Smooth muscle cell (in vitro differentiated cells): ENCODE results near the gene BCAR3. TPM values are rescaled to one million over a fixed set of nuclear protein-coding genes. Genes with fewer than 3 reads are reported as not detected.

Experiments used
- DNase-seq: peaks from one replicate; lab custom pipeline; 2025; ENCODE audit not compliant: unreplicated experiment; lab: John Stamatoyannopoulos, UW
- H2AFZ ChIP-seq: fragments of 200-600 bp; sonication (generic); 2 replicates; pipeline ENCODE4 v1.6.0; 2016; ENCODE audit warnings: antibody characterized with exemption, low read depth, mild to moderate bottlenecking
- H3F3A ChIP-seq: fragments of 200-600 bp; sonication (generic); 2 replicates; pipeline ENCODE4 v1.6.0; 2017; ENCODE audit warnings: antibody characterized with exemption, low read depth
- H3K27ac ChIP-seq: fragments of 200-600 bp; sonication (generic); 2 replicates; pipeline ENCODE4 v1.5.1; 2016; ENCODE audit warnings: low read depth, mild to moderate bottlenecking
- H3K27me3 ChIP-seq: fragments of 200-600 bp; sonication (generic); 2 replicates; pipeline ENCODE4 v1.6.1; 2016; ENCODE audit warnings: low read depth, mild to moderate bottlenecking
- H3K36me3 ChIP-seq: fragments of 200-600 bp; sonication (generic); 2 replicates; pipeline ENCODE4 v1.5.1; 2016; ENCODE audit warnings: low read depth
- H3K4me1 ChIP-seq: fragments of 200-600 bp; sonication (generic); 2 replicates; pipeline ENCODE4 v1.5.1; 2016; ENCODE audit warnings: low read depth
- H3K4me2 ChIP-seq: fragments of 200-600 bp; sonication (generic); 2 replicates; pipeline ENCODE4 v1.6.0; 2016; ENCODE audit warnings: mild to moderate bottlenecking
- H3K4me3 ChIP-seq: fragments of 200-600 bp; sonication (generic); 2 replicates; pipeline ENCODE4 v1.5.1; 2016; ENCODE audit warnings: mild to moderate bottlenecking
- H3K79me2 ChIP-seq: fragments of 200-600 bp; sonication (generic); 2 replicates; pipeline ENCODE4 v1.6.0; 2016; ENCODE audit warnings: low read depth, mild to moderate bottlenecking
- H3K9ac ChIP-seq: fragments of 200-600 bp; sonication (generic); 2 replicates; pipeline ENCODE4 v1.6.0; 2016; ENCODE audit warnings: low read depth
- H3K9me3 ChIP-seq: fragments of 200-600 bp; sonication (generic); replicated peaks from 2 replicates; pipeline ENCODE4 v1.5.1; 2016; ENCODE audit warnings: low read depth
- H4K20me1 ChIP-seq: fragments of 200-600 bp; sonication (generic); 2 replicates; pipeline ENCODE4 v1.6.0; 2016; ENCODE audit warnings: low read depth
- CTCF ChIP-seq: fragments of 200-600 bp; sonication (generic); IDR thresholded peaks from 2 replicates; pipeline ENCODE4 v1.5.1; 2017; ENCODE audit warnings: borderline replicate concordance, mild to moderate bottlenecking, antibody characterized with exemption; ENCODE audit not compliant: insufficient read depth, poor library complexity, severe bottlenecking
- WGBS: methylation state at CpG from one replicate; pipeline ENCODE4 v1.1.7; 2016; ENCODE audit warnings: low lambda C conversion rate; 5-methylcytosine and 5-hydroxymethylcytosine counted together
- polyA plus RNA-seq: library from polyadenylated mRNA; unstranded; fragments of >200 nt; fragmentation: Nextera tagmentation; extraction: Ambion mirVana; gene quantifications from 2 replicates; pipeline ENCODE4 v1.2.1, GENCODE V29; 2016
- total RNA-seq: library from RNA; depleted of rRNA; stranded (reverse); fragments of >200 nt; gene quantifications from 2 replicates; pipeline ENCODE4 v1.2.3, GENCODE V29; 2014

The BCAR3 gene
- total and polyA plus RNA-seq, 2 experiments from 2014 or later = 21.4 to 24.9 TPM

- WGBS = 41% methylated on average over 15 of the region's 15 CpGs
- no peaks in the 10 kb centered on the region for H3K36me3 ChIP-seq
These were observed 114.2 kb downstream of the BCAR3 start for GRCh38 chr1:93567255-93567918.

GRCh38 chr1:93566227-93566626 is 115.4 kb downstream of the BCAR3 start:
- peaks cover 25% of the 10 kb centered on the region for H3F3A ChIP-seq
- WGBS = 60% methylated on average over 10 of the region's 10 CpGs
- no peaks in the 10 kb centered on the region for H3K9me3 ChIP-seq
- no peak for TF ChIP-seq CTCF
- DNase-seq = no peak
- H3K27ac ChIP-seq = peak overlapping the region; percentile 90
- no peaks in the 10 kb centered on the region for H3K36me3 ChIP-seq
- H3K4me3 ChIP-seq = no peak overlapping the region
- peaks cover 42% of the 10 kb centered on the region for H4K20me1 ChIP-seq
- H3K4me2 ChIP-seq = no peak overlapping the region
- H3K79me2 ChIP-seq = no peaks in the 10 kb centered on the region
- H3K9ac ChIP-seq = no peak overlapping the region
- H3K27me3 ChIP-seq = no peaks in the 10 kb centered on the region
- H2AFZ ChIP-seq = no peak overlapping the region
- H3K4me1 ChIP-seq = no peaks in the 10 kb centered on the region

More at GRCh38 chr1:93567255-93567918, 114.2 kb downstream of the BCAR3 start:
- peaks cover 25% of the 10 kb centered on the region for H3F3A ChIP-seq
- peak overlapping the region; percentile 90 for H3K27ac ChIP-seq
- no peaks in the 10 kb centered on the region for H3K27me3 ChIP-seq
- peak overlapping the region; percentile 45 for H3K9ac ChIP-seq
- H3K79me2 ChIP-seq = no peaks in the 10 kb centered on the region
- peak overlapping the region; percentile 25 for H3K4me2 ChIP-seq
- no peak for TF ChIP-seq CTCF
- no peaks in the 10 kb centered on the region for H3K4me1 ChIP-seq
- no peak overlapping the region for H2AFZ ChIP-seq
- H3K4me3 ChIP-seq = no peak overlapping the region
- DNase-seq = no peak
- no peaks in the 10 kb centered on the region for H3K9me3 ChIP-seq
- H4K20me1 ChIP-seq = peaks cover 42% of the 10 kb centered on the region

- H3K9me3 ChIP-seq = no peaks in the 10 kb centered on the region
- peaks cover 25% of the 10 kb centered on the region for H3F3A ChIP-seq
- no peaks in the 10 kb centered on the region for H3K4me1 ChIP-seq
- no peak overlapping the region for H2AFZ ChIP-seq
- H4K20me1 ChIP-seq = peaks cover 42% of the 10 kb centered on the region
- H3K9ac ChIP-seq = no peak overlapping the region
- H3K27ac ChIP-seq = peak overlapping the region; percentile 90
- WGBS = 73% methylated on average over 4 of the region's 4 CpGs
- no peak for DNase-seq
- no peaks in the 10 kb centered on the region for H3K27me3 ChIP-seq
- no peak overlapping the region for H3K4me3 ChIP-seq
- TF ChIP-seq CTCF = no peak
- H3K79me2 ChIP-seq = no peaks in the 10 kb centered on the region
- H3K4me2 ChIP-seq = no peak overlapping the region
- no peaks in the 10 kb centered on the region for H3K36me3 ChIP-seq
These were observed 116.0 kb downstream of the BCAR3 start for GRCh38 chr1:93565496-93566206.
